Uterus (tissue), 4 donors: ENCODE data around the gene PIGW. TPM values are rescaled to one million over a fixed set of nuclear protein-coding genes. Genes with fewer than 3 reads are reported as not detected.

ENCODE experiments used
- DNase-seq, 2 donors: peaks; one replicate each; pipeline ENCODE4 v3.0.0-alpha.2; 2019 to 2020
- H3K27ac ChIP-seq, 2 donors: fragments of 200-600 bp; sonication (generic); 1 replicate in 1 of 2; 2 replicates in 1 of 2; pipeline ENCODE4 v1.5.1; 2016 to 2018
- H3K27me3 ChIP-seq, 2 donors: fragments of 200-600 bp; sonication (generic); one replicate each; pipeline ENCODE4 v1.5.1; 2018 to 2019; ENCODE audit warnings: control low read depth in 1 of 2
- H3K36me3 ChIP-seq, 2 donors: fragments of 200-600 bp; sonication (generic); one replicate each; pipeline ENCODE4 v1.5.1; 2019; ENCODE audit warnings: control low read depth in 1 of 2
- H3K4me1 ChIP-seq, 2 donors: fragments of 200-600 bp; sonication (generic); one replicate each; pipeline ENCODE4 v1.5.1; 2018 to 2019; ENCODE audit warnings: control low read depth in 1 of 2
- H3K4me3 ChIP-seq, 2 donors: fragments of 200-600 bp; sonication (generic); 1 replicate in 1 of 2; 2 replicates in 1 of 2; pipeline ENCODE4 v1.5.1; 2018 to 2019; ENCODE audit warnings: mild to moderate bottlenecking in 1 of 2
- H3K9me3 ChIP-seq, 2 donors: fragments of 200-600 bp; sonication (generic); one replicate each; pipeline ENCODE4 v1.5.1; 2019; ENCODE audit warnings: control low read depth in 1 of 2
- CTCF ChIP-seq, 4 experiments: fragments of 200-600 bp in 2 of 4; fragments of 450-650 bp in 2 of 4; sonication (generic) in 2 of 4; IDR thresholded peaks; one replicate each; pipeline ENCODE4 v1.5.1; 2016 to 2019; ENCODE audit warnings: antibody characterized with exemption in 4 of 4, mild to moderate bottlenecking in 2 of 4, moderate library complexity in 1 of 4
- POLR2A ChIP-seq, 2 donors: fragments of 450-650 bp; IDR thresholded peaks; one replicate each; pipeline ENCODE4 v1.6.1; 2016; ENCODE audit warnings: antibody characterized with exemption in 2 of 2, mild to moderate bottlenecking in 1 of 2, moderate library complexity in 1 of 2
- intact Hi-C: fragments of 100-400 bp; cut with DNase I; formaldehyde crosslinking; loops from one replicate; pipeline ENCODE4 v1.15.1; 2023; ENCODE audit warnings: low total_unique reads
- small RNA-seq: library from RNA; depleted of rRNA; stranded (forward); fragments of <200 nt; gene quantifications from one replicate; pipeline ENCODE3, GENCODE V24; 2016
- total RNA-seq, 4 donors: library from RNA; depleted of rRNA in 3 of 4; stranded (reverse); fragments of >200 nt in 3 of 4; gene quantifications; one replicate each; pipeline versions ENCODE4 v1.1.0 to v1.2.4, GENCODE V29; 2014 to 2023
- donor health status: DM: yes; HTN: yes; CAD: no.

The PIGW gene
- total RNA-seq, 4 donors from 2014 or later: 8.6 to 12.9 (median 11.0) TPM; not detected in 1

GRCh38 chr17:36583787-36584186 is 49.0 kb downstream of the PIGW start:
- Histone ChIP-seq H3K27ac (no peak overlapping the region), H3K27me3 (no peaks in the 10 kb centered on the region), H3K9me3 (no peaks in the 10 kb centered on the region), H3K4me1 (no peaks in the 10 kb centered on the region), H3K4me3 (no peak overlapping the region), H3K36me3 (no peaks in the 10 kb centered on the region)
- no peak for DNase-seq
- TF ChIP-seq CTCF (IDR thresholded peaks at IDR 0.05) (no peak), POLR2A (IDR thresholded peaks at IDR 0.05) (no peak)
- intact Hi-C loops: no loop called here

GRCh38 chr17:36586138-36586537 is 51.4 kb downstream of the PIGW start:
- Histone ChIP-seq H3K36me3 (no peaks in the 10 kb centered on the region), H3K4me3 (no peak overlapping the region), H3K4me1 (peaks cover 0 to 2% of the 10 kb centered on the region in 2 donors), H3K9me3 (no peaks in the 10 kb centered on the region), H3K27ac (no peak overlapping the region), H3K27me3 (no peaks in the 10 kb centered on the region)
- DNase-seq: no peak
- intact Hi-C loops: no loop called here
- no peak for TF ChIP-seq POLR2A (IDR thresholded peaks at IDR 0.05)

Small RNA genes within 50 kb of the gene (small RNA-seq; reads per million reads assigned to genes)
- not detected for gene RNA5SP439

Other genes with a start within 250 kb of the PIGW start
- not detected for gene TBC1D3G, start 211.1 kb upstream of the PIGW start, total RNA-seq
- not detected for gene TBC1D3H, start 146.6 kb upstream of the PIGW start, total RNA-seq
- 10 to 100 TPM in 3 of 4 donors, 1 to 10 TPM in 1; 10.0 to 34.5 (median 24.4) TPM for gene ZNHIT3, start 48.3 kb upstream of the PIGW start, total RNA-seq
- 10 to 100 TPM in 3 of 4 donors, 1 to 10 TPM in 1; 7.9 to 69.7 (median 48.5) TPM for gene MYO19, start 119 bp upstream of the PIGW start, total RNA-seq
- gene GGNBP2, start 9.9 kb downstream of the PIGW start, total RNA-seq: 10 to 100 TPM; 24.6 to 93.0 (median 51.9) TPM
- 10 to 100 TPM in 1 of 4 donors, 1 to 10 TPM in 3; 1.8 to 22.8 (median 6.2) TPM for gene DHRS11, start 56.9 kb downstream of the PIGW start, total RNA-seq
- gene MRM1, start 66.6 kb downstream of the PIGW start, total RNA-seq: 1 to 10 TPM in 3 of 4 donors, not detected in 1; 3.7 to 8.5 (median 4.6) TPM